OCI-LY7 (cell line): ENCODE measurements around the gene DDX51.

Source experiments
- EZH2phosphoT487 ChIP-seq: fragments of 200-600 bp; sonication (generic); IDR thresholded peaks from 2 replicates; pipeline ENCODE4 v1.6.1; 2018; ENCODE audit warnings: low read depth, borderline replicate concordance, mild to moderate bottlenecking, mixed run types, antibody characterized with exemption, low read length, moderate library complexity, mixed read lengths
- TF ChIP-seq, protein P1 (sequence below): fragments of 200-600 bp; sonication (generic); conservative IDR thresholded peaks from 2 replicates; pipeline ENCODE4 v1.5.1; 2014; ENCODE audit warnings: mild to moderate bottlenecking, antibody characterized with exemption, low read length, moderate library complexity, mixed read lengths

DNA sequence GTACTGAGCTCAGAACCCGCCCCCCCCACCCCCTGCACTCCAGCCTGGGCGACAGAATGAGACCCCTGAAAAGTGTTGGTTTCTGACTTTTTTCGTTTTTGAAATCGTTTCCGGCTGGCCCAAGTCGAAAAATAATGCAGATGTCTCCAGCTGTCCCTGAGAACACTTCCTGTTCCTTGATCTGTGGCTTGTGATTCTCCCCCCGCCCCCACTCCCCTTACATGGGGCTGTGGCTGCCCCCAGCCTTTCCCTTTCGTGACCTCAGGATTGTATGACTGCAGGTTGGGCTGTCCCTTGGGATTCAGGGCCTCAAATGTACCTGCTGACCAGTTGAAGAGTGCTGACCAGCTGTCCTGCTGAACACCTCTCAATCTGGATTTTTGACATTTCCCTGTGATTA, 34.2 kb upstream of the DDX51 start:
- TF ChIP-seq, protein P1, sequence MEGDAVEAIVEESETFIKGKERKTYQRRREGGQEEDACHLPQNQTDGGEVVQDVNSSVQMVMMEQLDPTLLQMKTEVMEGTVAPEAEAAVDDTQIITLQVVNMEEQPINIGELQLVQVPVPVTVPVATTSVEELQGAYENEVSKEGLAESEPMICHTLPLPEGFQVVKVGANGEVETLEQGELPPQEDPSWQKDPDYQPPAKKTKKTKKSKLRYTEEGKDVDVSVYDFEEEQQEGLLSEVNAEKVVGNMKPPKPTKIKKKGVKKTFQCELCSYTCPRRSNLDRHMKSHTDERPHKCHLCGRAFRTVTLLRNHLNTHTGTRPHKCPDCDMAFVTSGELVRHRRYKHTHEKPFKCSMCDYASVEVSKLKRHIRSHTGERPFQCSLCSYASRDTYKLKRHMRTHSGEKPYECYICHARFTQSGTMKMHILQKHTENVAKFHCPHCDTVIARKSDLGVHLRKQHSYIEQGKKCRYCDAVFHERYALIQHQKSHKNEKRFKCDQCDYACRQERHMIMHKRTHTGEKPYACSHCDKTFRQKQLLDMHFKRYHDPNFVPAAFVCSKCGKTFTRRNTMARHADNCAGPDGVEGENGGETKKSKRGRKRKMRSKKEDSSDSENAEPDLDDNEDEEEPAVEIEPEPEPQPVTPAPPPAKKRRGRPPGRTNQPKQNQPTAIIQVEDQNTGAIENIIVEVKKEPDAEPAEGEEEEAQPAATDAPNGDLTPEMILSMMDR: no peak
- TF ChIP-seq EZH2phosphoT487: no peak
